Neural progenitor cell (in vitro differentiated cells): ENCODE measurements around the gene YEATS2.

Experiments used
- EZH2 ChIP-seq: fragments of 200-600 bp; sonication (generic); IDR thresholded peaks from 2 replicates; pipeline ENCODE4 v1.6.1; 2017; ENCODE audit warnings: antibody characterized with exemption, mild to moderate bottlenecking, moderate library complexity
- TF ChIP-seq, protein P1 (sequence below): fragments of 200-600 bp; sonication (generic); IDR thresholded peaks from 2 replicates; pipeline ENCODE4 v1.5.1; 2017; ENCODE audit warnings: antibody characterized with exemption, mild to moderate bottlenecking

GRCh38 chr3:183801601-183802000, 104.0 kb downstream of the YEATS2 start:
- TF ChIP-seq, protein P1, sequence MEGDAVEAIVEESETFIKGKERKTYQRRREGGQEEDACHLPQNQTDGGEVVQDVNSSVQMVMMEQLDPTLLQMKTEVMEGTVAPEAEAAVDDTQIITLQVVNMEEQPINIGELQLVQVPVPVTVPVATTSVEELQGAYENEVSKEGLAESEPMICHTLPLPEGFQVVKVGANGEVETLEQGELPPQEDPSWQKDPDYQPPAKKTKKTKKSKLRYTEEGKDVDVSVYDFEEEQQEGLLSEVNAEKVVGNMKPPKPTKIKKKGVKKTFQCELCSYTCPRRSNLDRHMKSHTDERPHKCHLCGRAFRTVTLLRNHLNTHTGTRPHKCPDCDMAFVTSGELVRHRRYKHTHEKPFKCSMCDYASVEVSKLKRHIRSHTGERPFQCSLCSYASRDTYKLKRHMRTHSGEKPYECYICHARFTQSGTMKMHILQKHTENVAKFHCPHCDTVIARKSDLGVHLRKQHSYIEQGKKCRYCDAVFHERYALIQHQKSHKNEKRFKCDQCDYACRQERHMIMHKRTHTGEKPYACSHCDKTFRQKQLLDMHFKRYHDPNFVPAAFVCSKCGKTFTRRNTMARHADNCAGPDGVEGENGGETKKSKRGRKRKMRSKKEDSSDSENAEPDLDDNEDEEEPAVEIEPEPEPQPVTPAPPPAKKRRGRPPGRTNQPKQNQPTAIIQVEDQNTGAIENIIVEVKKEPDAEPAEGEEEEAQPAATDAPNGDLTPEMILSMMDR, result no peak
- TF ChIP-seq EZH2, result no peak
